ENCODE results near the gene U2SURP.

GRCh38 chr3:142961539-142961938 is 39.8 kb upstream of the U2SURP start:
- TF ChIP-seq, protein P1, sequence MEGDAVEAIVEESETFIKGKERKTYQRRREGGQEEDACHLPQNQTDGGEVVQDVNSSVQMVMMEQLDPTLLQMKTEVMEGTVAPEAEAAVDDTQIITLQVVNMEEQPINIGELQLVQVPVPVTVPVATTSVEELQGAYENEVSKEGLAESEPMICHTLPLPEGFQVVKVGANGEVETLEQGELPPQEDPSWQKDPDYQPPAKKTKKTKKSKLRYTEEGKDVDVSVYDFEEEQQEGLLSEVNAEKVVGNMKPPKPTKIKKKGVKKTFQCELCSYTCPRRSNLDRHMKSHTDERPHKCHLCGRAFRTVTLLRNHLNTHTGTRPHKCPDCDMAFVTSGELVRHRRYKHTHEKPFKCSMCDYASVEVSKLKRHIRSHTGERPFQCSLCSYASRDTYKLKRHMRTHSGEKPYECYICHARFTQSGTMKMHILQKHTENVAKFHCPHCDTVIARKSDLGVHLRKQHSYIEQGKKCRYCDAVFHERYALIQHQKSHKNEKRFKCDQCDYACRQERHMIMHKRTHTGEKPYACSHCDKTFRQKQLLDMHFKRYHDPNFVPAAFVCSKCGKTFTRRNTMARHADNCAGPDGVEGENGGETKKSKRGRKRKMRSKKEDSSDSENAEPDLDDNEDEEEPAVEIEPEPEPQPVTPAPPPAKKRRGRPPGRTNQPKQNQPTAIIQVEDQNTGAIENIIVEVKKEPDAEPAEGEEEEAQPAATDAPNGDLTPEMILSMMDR (IDR thresholded peaks at IDR 0.05) = no peak
- no peak for TF ChIP-seq POLR2A (IDR thresholded peaks at IDR 0.05)

All from right lobe of liver (tissue), 4 donors.